ENCODE results near the gene SMIM38.

Gene SMIM38

DNA sequence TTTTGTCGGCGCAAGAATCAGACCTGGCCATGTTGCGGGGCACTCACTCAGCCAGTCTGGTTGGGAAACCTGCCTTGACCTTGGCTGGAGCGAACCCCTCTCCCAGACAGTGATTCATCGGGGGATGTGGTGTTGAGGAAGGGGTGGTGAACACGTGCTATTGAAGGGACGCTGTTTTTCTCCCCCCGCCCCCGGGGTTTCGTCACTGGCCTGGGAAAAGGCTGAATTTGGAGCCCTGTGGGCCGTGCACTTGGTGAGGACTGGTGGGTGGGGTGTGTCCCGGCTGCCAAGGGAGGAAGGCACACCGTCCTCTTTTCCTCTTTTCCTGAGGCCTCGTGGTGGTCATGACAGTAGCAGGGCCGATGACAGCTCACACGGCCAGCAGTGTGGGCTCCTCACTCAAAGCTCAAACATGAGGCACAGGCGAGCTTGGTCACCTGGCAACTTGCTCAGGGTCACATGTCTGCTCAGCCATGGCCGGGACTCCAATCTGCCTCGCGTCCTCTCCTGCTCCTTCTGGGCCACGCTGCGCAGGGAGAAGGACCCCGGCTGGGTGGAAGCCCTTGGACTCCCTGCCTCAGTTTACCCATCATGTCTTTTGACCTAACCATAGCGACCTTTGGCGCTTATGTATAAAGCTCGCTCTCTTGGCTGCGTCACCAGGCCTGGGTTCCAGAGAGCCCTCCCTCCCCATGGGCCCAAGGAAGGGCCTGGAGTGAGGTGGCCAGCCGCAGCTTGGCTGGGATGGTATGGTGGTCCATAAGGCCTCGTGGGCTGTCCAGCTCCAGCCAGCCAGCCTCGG, 49.4 kb downstream of the SMIM38 start:
- in situ Hi-C loops (cut with HindIII; ENCODE audit: low pct_ligation_motif_present, low sequenced_read_pairs): no loop called here
- Histone ChIP-seq H3K27me3 (replicated peaks) (peaks cover 9% of the 10 kb centered on the region), H3K27ac (no peak overlapping the region), H3K36me3 (replicated peaks) (no peaks in the 10 kb centered on the region), H3K4me3 (ENCODE audit: low read depth, low read length) (no peak overlapping the region)
- DNase-seq: no peak
- TF ChIP-seq, protein P1, sequence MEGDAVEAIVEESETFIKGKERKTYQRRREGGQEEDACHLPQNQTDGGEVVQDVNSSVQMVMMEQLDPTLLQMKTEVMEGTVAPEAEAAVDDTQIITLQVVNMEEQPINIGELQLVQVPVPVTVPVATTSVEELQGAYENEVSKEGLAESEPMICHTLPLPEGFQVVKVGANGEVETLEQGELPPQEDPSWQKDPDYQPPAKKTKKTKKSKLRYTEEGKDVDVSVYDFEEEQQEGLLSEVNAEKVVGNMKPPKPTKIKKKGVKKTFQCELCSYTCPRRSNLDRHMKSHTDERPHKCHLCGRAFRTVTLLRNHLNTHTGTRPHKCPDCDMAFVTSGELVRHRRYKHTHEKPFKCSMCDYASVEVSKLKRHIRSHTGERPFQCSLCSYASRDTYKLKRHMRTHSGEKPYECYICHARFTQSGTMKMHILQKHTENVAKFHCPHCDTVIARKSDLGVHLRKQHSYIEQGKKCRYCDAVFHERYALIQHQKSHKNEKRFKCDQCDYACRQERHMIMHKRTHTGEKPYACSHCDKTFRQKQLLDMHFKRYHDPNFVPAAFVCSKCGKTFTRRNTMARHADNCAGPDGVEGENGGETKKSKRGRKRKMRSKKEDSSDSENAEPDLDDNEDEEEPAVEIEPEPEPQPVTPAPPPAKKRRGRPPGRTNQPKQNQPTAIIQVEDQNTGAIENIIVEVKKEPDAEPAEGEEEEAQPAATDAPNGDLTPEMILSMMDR (IDR thresholded peaks at IDR 0.05; ENCODE audit: low read depth, low read length, missing control alignments): no peak
